GM23248 (cell line): Measurements from ENCODE around the gene ABCC1.

Experiments
- EZH2 ChIP-seq: fragments of 200-600 bp; sonication (generic); IDR thresholded peaks from 2 replicates; pipeline ENCODE4 v1.6.1; 2018; ENCODE audit warnings: antibody characterized with exemption, mild to moderate bottlenecking; ENCODE audit not compliant: insufficient read depth, poor library complexity, severe bottlenecking
- EZH2phosphoT487 ChIP-seq: fragments of 200-600 bp; sonication (generic); IDR thresholded peaks from 2 replicates; pipeline ENCODE4 v1.6.1; 2018; ENCODE audit warnings: antibody characterized with exemption, moderate library complexity, mild to moderate bottlenecking, low read depth; ENCODE audit not compliant: insufficient read depth

- TF ChIP-seq EZH2: no peak
- no peak for TF ChIP-seq EZH2phosphoT487
These were observed 137.4 kb downstream of the ABCC1 start for GRCh38 chr16:16086653-16087446.
